HEK293 (cell line): ENCODE data around the gene APOBEC3B.
A peak's percentile ranks its signal among the peaks of the same experiment; 100 is the strongest.

Experiments used
- CTCF ChIA-PET: fragments of 350-600 bp; formaldehyde crosslinking; extraction: SDS; loops from one replicate; lab custom pipeline; 2021; ENCODE audit warnings: antibody characterized with exemption; lab: Yijun Ruan, JAX
- POLR2A ChIA-PET: fragments of 300-600 bp; formaldehyde crosslinking; extraction: SDS; loops from one replicate; lab custom pipeline; 2020; ENCODE audit warnings: antibody characterized with exemption, inconsistent platforms; lab: Yijun Ruan, JAX
- H3K27ac ChIP-seq: fragments of 200-500 bp; sonication (Bioruptor generic); 2 replicates; pipeline ENCODE4 v1.5.1; 2014; ENCODE audit warnings: low read depth, low read length, control low read depth, inconsistent platforms; ENCODE audit errors: extremely low read depth
- H3K36me3 ChIP-seq, 2 experiments: fragments of 200-500 bp in 1 of 2; sonication (Bioruptor generic) in 1 of 2; 1 replicate in 1 of 2; 2 replicates in 1 of 2; pipeline ENCODE4 v1.5.1; 2014 to 2017; ENCODE audit warnings: inconsistent platforms in 2 of 2, low read length in 2 of 2; ENCODE audit not compliant: control insufficient read depth in 2 of 2, insufficient read depth in 1 of 2
- H3K4me1 ChIP-seq: fragments of 200-500 bp; sonication (Bioruptor generic); 2 replicates; pipeline ENCODE4 v1.5.1; 2014; ENCODE audit warnings: mild to moderate bottlenecking, low read length, inconsistent platforms; ENCODE audit not compliant: control insufficient read depth, insufficient read depth
- H3K4me3 ChIP-seq: 2 replicates; pipeline ENCODE4 v1.5.1; 2011; ENCODE audit warnings: low read depth, mild to moderate bottlenecking, control low read depth, low read length, moderate library complexity
- H3K9me3 ChIP-seq: fragments of 200-500 bp; sonication (Bioruptor generic); 2 replicates; pipeline ENCODE4 v1.5.1; 2014; ENCODE audit warnings: low read depth, low read length, inconsistent platforms; ENCODE audit not compliant: control insufficient read depth, insufficient read depth
- CTCF ChIP-seq: fragments of 450-650 bp; formaldehyde crosslinking; IDR thresholded peaks from 2 replicates; pipeline ENCODE4 v1.5.1; 2016; ENCODE audit warnings: missing biosample characterization, missing genetic modification characterization
- EGR2 ChIP-seq: fragments of 450-650 bp; formaldehyde crosslinking; IDR thresholded peaks from 2 replicates; pipeline ENCODE4 v1.5.1; 2016; ENCODE audit warnings: low read depth, missing biosample characterization, missing genetic modification characterization
- GLIS1 ChIP-seq: fragments of 450-650 bp; formaldehyde crosslinking; IDR thresholded peaks from 2 replicates; pipeline ENCODE4 v1.5.1; 2016; ENCODE audit warnings: missing biosample characterization, missing genetic modification characterization
- KLF1 ChIP-seq: fragments of 450-650 bp; formaldehyde crosslinking; IDR thresholded peaks from 2 replicates; pipeline ENCODE4 v1.5.1; 2016; ENCODE audit warnings: missing biosample characterization, missing genetic modification characterization
- KLF10 ChIP-seq: fragments of 450-650 bp; IDR thresholded peaks from 2 replicates; pipeline ENCODE4 v1.5.1; 2018; ENCODE audit warnings: missing biosample characterization, mild to moderate bottlenecking, missing genetic modification characterization
- MZF1 ChIP-seq: fragments of 450-650 bp; formaldehyde crosslinking; IDR thresholded peaks from 2 replicates; pipeline ENCODE4 v1.5.1; 2017; ENCODE audit warnings: missing biosample characterization, missing genetic modification characterization, borderline replicate concordance
- REPIN1 ChIP-seq: fragments of 450-650 bp; formaldehyde crosslinking; IDR thresholded peaks from 2 replicates; pipeline ENCODE4 v1.5.1; 2017; ENCODE audit warnings: missing biosample characterization, missing genetic modification characterization, low read depth
- TCF7L2 ChIP-seq: IDR thresholded peaks from 2 replicates; pipeline ENCODE4 v1.6.1; 2011; ENCODE audit warnings: low read depth, mild to moderate bottlenecking, inconsistent platforms, low read length, moderate library complexity, borderline replicate concordance
- ZBTB1 ChIP-seq: fragments of 450-650 bp; formaldehyde crosslinking; IDR thresholded peaks from 2 replicates; pipeline ENCODE4 v1.5.1; 2016; ENCODE audit warnings: missing biosample characterization, missing genetic modification characterization
- ZFHX2 ChIP-seq: fragments of 450-650 bp; formaldehyde crosslinking; conservative IDR thresholded peaks from 2 replicates; pipeline ENCODE4 v1.5.1; 2016; ENCODE audit warnings: missing biosample characterization, missing genetic modification characterization
- ZFP69B ChIP-seq: fragments of 450-650 bp; formaldehyde crosslinking; IDR thresholded peaks from 2 replicates; pipeline ENCODE4 v1.5.1; 2016; ENCODE audit warnings: missing biosample characterization, missing genetic modification characterization
- ZNF202 ChIP-seq: fragments of 450-650 bp; formaldehyde crosslinking; IDR thresholded peaks from 2 replicates; pipeline ENCODE4 v1.5.1; 2016; ENCODE audit warnings: missing biosample characterization, missing genetic modification characterization, borderline replicate concordance
- ZNF248 ChIP-seq: fragments of 450-650 bp; formaldehyde crosslinking; IDR thresholded peaks from 2 replicates; pipeline ENCODE4 v1.5.1; 2017; ENCODE audit warnings: missing biosample characterization, missing genetic modification characterization
- ZNF266 ChIP-seq: fragments of 450-650 bp; formaldehyde crosslinking; IDR thresholded peaks from 2 replicates; pipeline ENCODE4 v1.5.1; 2016; ENCODE audit warnings: missing biosample characterization, missing genetic modification characterization, low read depth
- ZNF404 ChIP-seq: fragments of 450-650 bp; formaldehyde crosslinking; IDR thresholded peaks from 2 replicates; pipeline ENCODE4 v1.5.1; 2017; ENCODE audit warnings: missing biosample characterization, missing genetic modification characterization
- ZNF426 ChIP-seq: fragments of 450-650 bp; formaldehyde crosslinking; IDR thresholded peaks from 2 replicates; pipeline ENCODE4 v1.5.1; 2017; ENCODE audit warnings: missing biosample characterization, missing genetic modification characterization, mild to moderate bottlenecking, inconsistent platforms, moderate library complexity
- ZNF449 ChIP-seq: fragments of 450-650 bp; formaldehyde crosslinking; IDR thresholded peaks from 2 replicates; pipeline ENCODE4 v1.5.1; 2017; ENCODE audit warnings: missing biosample characterization, mild to moderate bottlenecking, missing genetic modification characterization, moderate library complexity
- ZNF548 ChIP-seq: fragments of 450-650 bp; formaldehyde crosslinking; IDR thresholded peaks from 2 replicates; pipeline ENCODE4 v1.5.1; 2016; ENCODE audit warnings: missing biosample characterization, missing genetic modification characterization
- ZNF560 ChIP-seq: fragments of 450-650 bp; formaldehyde crosslinking; IDR thresholded peaks from 2 replicates; pipeline ENCODE4 v1.5.1; 2017; ENCODE audit warnings: missing biosample characterization, missing genetic modification characterization, borderline replicate concordance
- ZNF785 ChIP-seq: fragments of 450-650 bp; formaldehyde crosslinking; IDR thresholded peaks from 2 replicates; pipeline ENCODE4 v1.5.1; 2016; ENCODE audit warnings: missing biosample characterization, missing genetic modification characterization

APOBEC3B gene

GRCh38 chr22:39027717-39028116, 45.6 kb downstream of the APOBEC3B start:
- TF ChIP-seq GLIS1 (tag by site-specific recombination) (peak; percentile 59; the same call in 1 of the 2 replicates), ZNF266 (tag by site-specific recombination) (no peak)
- no peaks in the 10 kb centered on the region for H3K4me1 ChIP-seq
- no peaks in the 10 kb centered on the region for H3K9me3 ChIP-seq
- peaks cover 0 to 18% of the 10 kb centered on the region in 2 experiments; a peak in 2 of 3 replicates for H3K36me3 ChIP-seq
- ChIA-PET POLR2A (no interaction called here), CTCF (interaction anchor here (0.6 kb wide), 1 partner anchor 123 kb away, joined by 3 read pairs; no protein-coding TSS in a partner anchor)
- H3K4me3 ChIP-seq: no peak overlapping the region
- H3K27ac ChIP-seq: no peak overlapping the region

- ChIA-PET CTCF (interaction anchor here (1.4 kb wide), 1 partner anchor 25 kb away, joined by 5 read pairs; no protein-coding TSS in a partner anchor), POLR2A (interaction anchor here (0.6 kb wide), 1 partner anchor 10 kb away, joined by 5 read pairs; no protein-coding TSS in a partner anchor)
- TF ChIP-seq ZFHX2 (tag by site-specific recombination): peak; percentile 49; the same call in 1 of the 2 replicates
- no peak for TF ChIP-seq ZNF248
- peak; percentile 41 for TF ChIP-seq EGR2
- Histone ChIP-seq H3K9me3 (no peaks in the 10 kb centered on the region), H3K4me1 (no peaks in the 10 kb centered on the region), H3K4me3 (no peak overlapping the region), H3K36me3 (peaks cover 0 to 18% of the 10 kb centered on the region in 2 experiments; a peak in 2 of 3 replicates), H3K27ac (no peak overlapping the region)
Observed at GRCh38 chr22:39028281-39028680, 46.1 kb downstream of the APOBEC3B start.

DNA sequence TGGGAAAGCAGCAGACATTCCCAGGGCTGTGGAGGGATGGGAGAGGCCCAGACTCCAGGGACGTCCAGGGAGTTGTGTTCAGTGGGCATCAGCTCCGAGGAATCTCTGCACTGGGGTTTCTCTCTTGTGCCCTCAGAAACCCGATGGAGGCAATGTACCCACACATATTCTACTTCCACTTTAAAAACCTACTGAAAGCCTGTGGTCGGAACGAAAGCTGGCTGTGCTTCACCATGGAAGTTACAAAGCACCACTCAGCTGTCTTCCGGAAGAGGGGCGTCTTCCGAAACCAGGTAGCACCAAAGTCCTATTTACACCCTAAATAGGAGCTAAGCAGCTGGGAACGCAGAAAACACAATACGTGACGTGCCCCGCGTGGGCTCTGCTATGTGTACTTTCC, 47.1 kb downstream of the APOBEC3B start:
- no peaks in the 10 kb centered on the region for H3K9me3 ChIP-seq
- H3K36me3 ChIP-seq: peaks cover 0 to 10% of the 10 kb centered on the region in 2 experiments; a peak in 1 of 3 replicates
- H3K27ac ChIP-seq: no peak overlapping the region
- CTCF ChIA-PET: interaction anchor here (0.9 to 1.4 kb wide), 2 partner anchors 26 to 260 kb away, joined by 3 to 5 read pairs; no protein-coding TSS in a partner anchor
- POLR2A ChIA-PET: interaction anchor here (0.6 kb wide), 1 partner anchor 9 kb away, joined by 5 read pairs; no protein-coding TSS in a partner anchor
- TF ChIP-seq KLF1 (tag by site-specific recombination): no peak
- TF ChIP-seq ZNF785 (tag by site-specific recombination): no peak
- TF ChIP-seq ZNF404 (tag by site-specific recombination): no peak
- TF ChIP-seq MZF1 (tag by site-specific recombination): no peak
- no peak for TF ChIP-seq ZBTB1 (tag by site-specific recombination)
- no peak for TF ChIP-seq TCF7L2
- TF ChIP-seq ZFP69B (tag by site-specific recombination): no peak
- TF ChIP-seq CTCF (tag by site-specific recombination): no peak
- no peak for TF ChIP-seq ZNF548 (tag by site-specific recombination)
- no peak for TF ChIP-seq ZNF560 (tag by site-specific recombination)
- TF ChIP-seq ZNF426 (tag by site-specific recombination): no peak
- no peak for TF ChIP-seq KLF10 (tag by site-specific recombination)
- no peak for TF ChIP-seq REPIN1
- TF ChIP-seq ZNF202: no peak
- TF ChIP-seq ZNF449 (tag by site-specific recombination): no peak
- no peaks in the 10 kb centered on the region for H3K4me1 ChIP-seq
- no peak overlapping the region for H3K4me3 ChIP-seq
